ENCODE data around the gene TP53I13.

GRCh38 chr17:29524692-29525091 lies 43.8 kb upstream of the TP53I13 start:
- TF ChIP-seq POLR2A (IDR thresholded peaks at IDR 0.05), result no peak
- TF ChIP-seq, protein P1, sequence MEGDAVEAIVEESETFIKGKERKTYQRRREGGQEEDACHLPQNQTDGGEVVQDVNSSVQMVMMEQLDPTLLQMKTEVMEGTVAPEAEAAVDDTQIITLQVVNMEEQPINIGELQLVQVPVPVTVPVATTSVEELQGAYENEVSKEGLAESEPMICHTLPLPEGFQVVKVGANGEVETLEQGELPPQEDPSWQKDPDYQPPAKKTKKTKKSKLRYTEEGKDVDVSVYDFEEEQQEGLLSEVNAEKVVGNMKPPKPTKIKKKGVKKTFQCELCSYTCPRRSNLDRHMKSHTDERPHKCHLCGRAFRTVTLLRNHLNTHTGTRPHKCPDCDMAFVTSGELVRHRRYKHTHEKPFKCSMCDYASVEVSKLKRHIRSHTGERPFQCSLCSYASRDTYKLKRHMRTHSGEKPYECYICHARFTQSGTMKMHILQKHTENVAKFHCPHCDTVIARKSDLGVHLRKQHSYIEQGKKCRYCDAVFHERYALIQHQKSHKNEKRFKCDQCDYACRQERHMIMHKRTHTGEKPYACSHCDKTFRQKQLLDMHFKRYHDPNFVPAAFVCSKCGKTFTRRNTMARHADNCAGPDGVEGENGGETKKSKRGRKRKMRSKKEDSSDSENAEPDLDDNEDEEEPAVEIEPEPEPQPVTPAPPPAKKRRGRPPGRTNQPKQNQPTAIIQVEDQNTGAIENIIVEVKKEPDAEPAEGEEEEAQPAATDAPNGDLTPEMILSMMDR (IDR thresholded peaks at IDR 0.05), result no peak

All from transverse colon (tissue), 3 donors.